ENCODE data around the gene UHRF2.
"Not testable (repeated sequence)": the region's sequence is repeated elsewhere in the genome, so short reads cannot be mapped to it uniquely, and the experiment has no call there.

The UHRF2 gene, protein sequence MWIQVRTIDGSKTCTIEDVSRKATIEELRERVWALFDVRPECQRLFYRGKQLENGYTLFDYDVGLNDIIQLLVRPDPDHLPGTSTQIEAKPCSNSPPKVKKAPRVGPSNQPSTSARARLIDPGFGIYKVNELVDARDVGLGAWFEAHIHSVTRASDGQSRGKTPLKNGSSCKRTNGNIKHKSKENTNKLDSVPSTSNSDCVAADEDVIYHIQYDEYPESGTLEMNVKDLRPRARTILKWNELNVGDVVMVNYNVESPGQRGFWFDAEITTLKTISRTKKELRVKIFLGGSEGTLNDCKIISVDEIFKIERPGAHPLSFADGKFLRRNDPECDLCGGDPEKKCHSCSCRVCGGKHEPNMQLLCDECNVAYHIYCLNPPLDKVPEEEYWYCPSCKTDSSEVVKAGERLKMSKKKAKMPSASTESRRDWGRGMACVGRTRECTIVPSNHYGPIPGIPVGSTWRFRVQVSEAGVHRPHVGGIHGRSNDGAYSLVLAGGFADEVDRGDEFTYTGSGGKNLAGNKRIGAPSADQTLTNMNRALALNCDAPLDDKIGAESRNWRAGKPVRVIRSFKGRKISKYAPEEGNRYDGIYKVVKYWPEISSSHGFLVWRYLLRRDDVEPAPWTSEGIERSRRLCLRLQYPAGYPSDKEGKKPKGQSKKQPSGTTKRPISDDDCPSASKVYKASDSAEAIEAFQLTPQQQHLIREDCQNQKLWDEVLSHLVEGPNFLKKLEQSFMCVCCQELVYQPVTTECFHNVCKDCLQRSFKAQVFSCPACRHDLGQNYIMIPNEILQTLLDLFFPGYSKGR

GRCh38 chr9:6412487-6413364 is at the start of gene UHRF2:
UHRF2 (plus strand) TSS chr9:6413199; CDS start chr9:6413491, 292 bp downstream.
- no peak for TF ChIP-seq CTCF (IDR thresholded peaks at IDR 0.05; ENCODE audit: extremely low read depth, insufficient read depth, missing control alignments)
- peak; percentile 97 for DNase-seq (ENCODE audit: low spot score)
- in situ Hi-C loops (cut with MboI; ENCODE audit: low pct_unique_long_range_greater_than_20kb, low sequenced_read_pairs, unreplicated experiment), result no loop called here

- TF ChIP-seq CTCF (IDR thresholded peaks at IDR 0.05; ENCODE audit: extremely low read depth, insufficient read depth, missing control alignments), result no peak
- no peak for DNase-seq (ENCODE audit: low spot score)
- in situ Hi-C loops (cut with MboI; ENCODE audit: low pct_unique_long_range_greater_than_20kb, low sequenced_read_pairs, unreplicated experiment), result no loop called here
These were observed 45.7 kb upstream of the UHRF2 start for GRCh38 chr9:6367128-6367890.

- DNase-seq (ENCODE audit: low spot score), result no peak
- in situ Hi-C loops (cut with MboI; ENCODE audit: low pct_unique_long_range_greater_than_20kb, low sequenced_read_pairs, unreplicated experiment), result no loop called here
- no peak for TF ChIP-seq CTCF (IDR thresholded peaks at IDR 0.05; ENCODE audit: extremely low read depth, insufficient read depth, missing control alignments)
These were observed 44.2 kb upstream of the UHRF2 start for GRCh38 chr9:6368831-6369230.

GRCh38 chr9:6381477-6382012 is 31.5 kb upstream of the UHRF2 start:
- in situ Hi-C loops (cut with MboI; ENCODE audit: low pct_unique_long_range_greater_than_20kb, low sequenced_read_pairs, unreplicated experiment); DNase-seq (ENCODE audit: low spot score): not testable (repeated sequence)

GRCh38 chr9:6382681-6383080 is 30.3 kb upstream of the UHRF2 start:
- in situ Hi-C loops (cut with MboI; ENCODE audit: low pct_unique_long_range_greater_than_20kb, low sequenced_read_pairs, unreplicated experiment), result no loop called here
- no peak for TF ChIP-seq CTCF (IDR thresholded peaks at IDR 0.05; ENCODE audit: extremely low read depth, insufficient read depth, missing control alignments)
- no peak for DNase-seq (ENCODE audit: low spot score)

DNA sequence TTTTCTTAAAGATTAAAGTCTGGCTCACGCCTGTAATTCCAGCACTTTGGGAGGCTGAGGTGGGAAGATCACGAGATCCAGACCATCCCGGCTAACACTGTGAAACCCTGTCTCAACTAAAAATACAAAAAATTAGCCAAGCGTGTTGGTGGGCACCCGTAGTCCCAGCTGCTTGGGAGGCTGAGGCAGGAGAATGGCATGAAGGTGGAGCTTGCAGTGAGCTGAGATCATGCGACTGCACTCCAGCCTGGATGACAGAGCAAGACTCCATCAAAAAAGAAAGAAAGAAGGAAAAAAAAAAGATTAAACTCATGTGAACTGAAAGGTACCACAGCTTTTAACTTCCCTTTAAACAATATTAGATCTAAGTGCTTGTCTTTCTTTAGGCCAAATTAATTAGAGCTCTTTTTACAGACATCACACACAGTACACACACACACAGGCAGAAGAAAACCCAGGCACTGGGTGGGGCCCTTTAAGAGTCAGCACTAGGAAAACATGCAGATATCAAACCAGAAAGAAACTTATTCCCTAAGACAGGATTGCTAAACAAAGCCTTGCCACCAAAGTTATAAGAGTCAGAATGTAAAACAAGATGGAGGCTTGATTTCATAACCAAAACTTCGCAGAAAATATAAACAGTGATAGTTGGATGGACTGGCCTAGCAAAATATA is 29.3 kb upstream of the UHRF2 start:
- TF ChIP-seq CTCF (IDR thresholded peaks at IDR 0.05; ENCODE audit: extremely low read depth, insufficient read depth, missing control alignments), result no peak
- in situ Hi-C loops (cut with MboI; ENCODE audit: low pct_unique_long_range_greater_than_20kb, low sequenced_read_pairs, unreplicated experiment), result no loop called here
- no peak for DNase-seq (ENCODE audit: low spot score)

All from GM13977 (cell line).